A549 (cell line): ENCODE data around the gene STAM. TPM values are rescaled to one million over a fixed set of nuclear protein-coding genes. Genes with fewer than 3 reads are reported as not detected.

Experiments used
- ATAC-seq, 2 experiments: fragments of 200-7000 bp in 1 of 2; fragments of >200 bp in 1 of 2; cut with Nextera tagmentation in 1 of 2; cut with Tn5 transposase in 1 of 2; 3 replicates each; pipeline versions ENCODE4 v1.8.0 to v1.9.1; 2018 to 2020; ENCODE audit warnings: mild to moderate bottlenecking in 1 of 2, moderate library complexity in 1 of 2
- CTCF ChIA-PET: fragments of 300-600 bp; sonication (Branson Sonifier 250); formaldehyde crosslinking; extraction: SDS; loops from one replicate; lab custom pipeline; 2021; ENCODE audit warnings: antibody characterized with exemption, inconsistent platforms; lab: Yijun Ruan, JAX
- POLR2A ChIA-PET: fragments of 350-600 bp; formaldehyde crosslinking; extraction: SDS; loops from one replicate; lab custom pipeline; 2021; ENCODE audit warnings: antibody characterized with exemption, inconsistent platforms; lab: Yijun Ruan, JAX
- DNase-seq, 2 experiments: peaks; one replicate each; pipeline versions ENCODE4 v3.0.0 to v3.0.0-alpha.2; 2011 to 2016; ENCODE audit warnings: low read depth in 1 of 2, low spot score in 1 of 2
- FAIRE-seq: peaks from 2 replicates; lab custom pipeline; 2011; peaks lifted over from hg19 to GRCh38; lab: Jason Lieb, UNC
- H3K27ac ChIP-seq, 2 experiments: fragments of >200 bp; sonication (Bioruptor Twin); formaldehyde crosslinking; 3 replicates each; pipeline ENCODE4 v1.5.1; 2016 to 2017
- H3K4me1 ChIP-seq: fragments of >200 bp; sonication (Bioruptor Twin); formaldehyde crosslinking; 3 replicates; pipeline ENCODE4 v1.6.1; 2016
- H3K4me2 ChIP-seq: fragments of >200 bp; sonication (Bioruptor Twin); formaldehyde crosslinking; 3 replicates; pipeline ENCODE4 v1.6.1; 2016
- H3K4me3 ChIP-seq: fragments of >200 bp; sonication (Bioruptor Twin); formaldehyde crosslinking; 3 replicates; pipeline ENCODE4 v1.5.1; 2016
- H3K9me3 ChIP-seq: fragments of >200 bp; sonication (Bioruptor Twin); formaldehyde crosslinking; 3 replicates; pipeline ENCODE4 v1.6.1; 2016
- ATOH8 ChIP-seq: fragments of 250-450 bp; sonication (Bioruptor Pico); IDR thresholded peaks from 2 replicates; pipeline ENCODE4 v1.5.0; 2020; ENCODE audit warnings: low read depth, mild to moderate bottlenecking, moderate library complexity
- CBX2 ChIP-seq: fragments of 200-600 bp; sonication (generic); IDR thresholded peaks from 2 replicates; pipeline ENCODE4 v1.6.1; 2016; ENCODE audit warnings: low read depth, mild to moderate bottlenecking, borderline replicate concordance
- CHD2 ChIP-seq: fragments of 150-350 bp; IDR thresholded peaks from 2 replicates; pipeline ENCODE4 v1.6.1; 2014; ENCODE audit warnings: low read length; ENCODE audit not compliant: partially characterized antibody
- FOSB ChIP-seq: fragments of 250-450 bp; sonication (Bioruptor Pico); IDR thresholded peaks from 2 replicates; pipeline ENCODE4 v1.5.0; 2020; ENCODE audit warnings: mild to moderate bottlenecking, moderate library complexity
- GATA3 ChIP-seq: IDR thresholded peaks from 2 replicates; pipeline ENCODE4 v1.6.1; 2012; ENCODE audit warnings: borderline replicate concordance
- HDAC2 ChIP-seq: fragments of 200-600 bp; sonication (generic); IDR thresholded peaks from 2 replicates; pipeline ENCODE4 v1.6.1; 2016
- HES2 ChIP-seq: fragments of >200 bp; sonication (Bioruptor Twin); formaldehyde crosslinking; IDR thresholded peaks from 2 replicates; pipeline ENCODE4 v1.6.1; 2016
- HEYL ChIP-seq: fragments of 250-450 bp; sonication (Bioruptor Pico); IDR thresholded peaks from 2 replicates; pipeline ENCODE4 v1.8.0; 2021; ENCODE audit warnings: mild to moderate bottlenecking, moderate library complexity
- HMGXB4 ChIP-seq: fragments of 250-450 bp; sonication (Bioruptor Pico); IDR thresholded peaks from 2 replicates; pipeline ENCODE4 v1.5.0; 2021; ENCODE audit warnings: mild to moderate bottlenecking, moderate library complexity, borderline replicate concordance
- HOXB13 ChIP-seq: fragments of 250-450 bp; sonication (Bioruptor Pico); IDR thresholded peaks from 2 replicates; pipeline ENCODE4 v1.5.0; 2020; ENCODE audit warnings: low read depth, mild to moderate bottlenecking, moderate library complexity
- JUN ChIP-seq, 2 experiments: fragments of >200 bp; sonication (Bioruptor Twin); formaldehyde crosslinking; IDR thresholded peaks; 2 replicates in 1 of 2; 3 replicates in 1 of 2; pipeline ENCODE4 v1.6.1; 2016 to 2017
- KDM1A ChIP-seq: fragments of 200-600 bp; sonication (generic); IDR thresholded peaks from 2 replicates; pipeline ENCODE4 v1.6.1; 2016; ENCODE audit warnings: low read depth, mild to moderate bottlenecking
- MAZ ChIP-seq: fragments of 150-350 bp; IDR thresholded peaks from 2 replicates; pipeline ENCODE4 v1.6.1; 2014; ENCODE audit warnings: antibody characterized with exemption, low read depth, low read length, borderline replicate concordance
- NFE2L2 ChIP-seq: fragments of 150-350 bp; conservative IDR thresholded peaks from 2 replicates; pipeline ENCODE4 v1.6.1; 2014; ENCODE audit warnings: low read length
- PBX3 ChIP-seq: IDR thresholded peaks from 2 replicates; pipeline ENCODE4 v1.6.1; 2012
- POLR2A ChIP-seq: IDR thresholded peaks from 2 replicates; pipeline ENCODE4 v1.6.1; 2012; ENCODE audit warnings: mild to moderate bottlenecking, low read length
- RAD21 ChIP-seq, 2 experiments: fragments of >200 bp in 1 of 2; sonication (Bioruptor Twin) in 1 of 2; formaldehyde crosslinking in 1 of 2; IDR thresholded peaks in 1 of 2; conservative IDR thresholded peaks in 1 of 2; 2 replicates in 1 of 2; 3 replicates in 1 of 2; pipeline ENCODE4 v1.6.1; 2012 to 2018; ENCODE audit warnings: inconsistent platforms in 1 of 2
- RARB ChIP-seq: fragments of 250-450 bp; sonication (Bioruptor Pico); IDR thresholded peaks from 2 replicates; pipeline ENCODE4 v1.8.0; 2021; ENCODE audit warnings: mild to moderate bottlenecking, moderate library complexity
- RCOR1 ChIP-seq: fragments of 150-350 bp; IDR thresholded peaks from 2 replicates; pipeline ENCODE4 v1.6.1; 2014; ENCODE audit warnings: antibody characterized with exemption, low read length, low read depth
- REST ChIP-seq: fragments of 200-600 bp; sonication (generic); IDR thresholded peaks from 2 replicates; pipeline ENCODE4 v1.6.1; 2016; ENCODE audit warnings: antibody characterized with exemption, mild to moderate bottlenecking, moderate library complexity
- RFX5 ChIP-seq: fragments of 450-650 bp; IDR thresholded peaks from 2 replicates; pipeline ENCODE4 v1.7.1; 2014; ENCODE audit warnings: antibody characterized with exemption, mild to moderate bottlenecking, moderate library complexity
- SMC3 ChIP-seq: fragments of >200 bp; sonication (Bioruptor Twin); formaldehyde crosslinking; IDR thresholded peaks from 3 replicates; pipeline ENCODE4 v1.6.1; 2018; ENCODE audit warnings: inconsistent platforms
- TFCP2L1 ChIP-seq: fragments of 250-450 bp; sonication (Bioruptor Pico); IDR thresholded peaks from 2 replicates; pipeline ENCODE4 v1.5.0; 2021; ENCODE audit warnings: mild to moderate bottlenecking
- USF2 ChIP-seq: fragments of 450-650 bp; IDR thresholded peaks from 2 replicates; pipeline ENCODE4 v1.6.1; 2014; ENCODE audit warnings: antibody characterized with exemption
- ZFP36 ChIP-seq: fragments of 450-650 bp; IDR thresholded peaks from 2 replicates; pipeline ENCODE4 v1.6.1; 2014; ENCODE audit warnings: borderline replicate concordance; ENCODE audit not compliant: partially characterized antibody
- ZNF302 ChIP-seq: fragments of 250-450 bp; sonication (Bioruptor Pico); IDR thresholded peaks from 2 replicates; pipeline ENCODE4 v1.9.0; 2021; ENCODE audit warnings: inconsistent platforms, mild to moderate bottlenecking, moderate library complexity
- WGBS: methylation state at CpG from one replicate; pipeline ENCODE4 v1.1.6; 2017; ENCODE audit errors: missing lambda C conversion rate; 5-methylcytosine and 5-hydroxymethylcytosine counted together
- polyA plus RNA-seq, 4 experiments: library from polyadenylated mRNA; depleted of rRNA in 3 of 4; stranded (reverse); fragments of >200 nt; fragmentation: RNase III in 1 of 4; extraction: RNeasy Plus Mini Kit Qiagen cat#74134 plus additional on column Dnase treatment in 1 of 4; gene quantifications; 2 replicates in 3 of 4; 3 replicates in 1 of 4; pipeline ENCODE4 v1.2.3, GENCODE V29; 2011 to 2017

The STAM gene
- polyA plus RNA-seq, 2 of the 4 experiments (the other 2 are of a cell fraction), result 24.4 to 51.7 TPM

- no peak for FAIRE-seq
- CTCF ChIA-PET, result interaction anchor here (0.7 to 3.0 kb wide), 5 partner anchors 10 to 141 kb away, joined by 3 to 11 read pairs (median 3); partner anchors contain the start of gene HACD1
Observed at GRCh38 chr10:17758896-17759295, 114.9 kb downstream of the STAM start.

GRCh38 chr10:17764142-17764541, 120.2 kb downstream of the STAM start:
- FAIRE-seq (no peak), DNase-seq (no peak)
- H3K9me3 ChIP-seq, result no peaks in the 10 kb centered on the region
- no peak overlapping the region for H3K4me3 ChIP-seq
- CTCF ChIA-PET, result interaction anchor here (1.0 kb wide), 1 partner anchor 20 kb away, joined by 3 read pairs; no protein-coding TSS in a partner anchor
- no peak overlapping the region for H3K4me2 ChIP-seq
- peaks cover 11% of the 10 kb centered on the region; the same call in 2 of the 3 replicates for H3K4me1 ChIP-seq
- H3K27ac ChIP-seq, result no peak overlapping the region
- TF ChIP-seq FOSB (CRISPR knock-in tag) (no peak), ZFP36 (no peak), RAD21 (conservative IDR thresholded peaks at IDR 0.05 in 1 of 2, IDR thresholded peaks at IDR 0.05 in 1 of 2) (no peak), SMC3 (no peak), TFCP2L1 (CRISPR knock-in tag) (no peak), MAZ (no peak), HMGXB4 (CRISPR knock-in tag) (no peak), RCOR1 (no peak), CBX2 (no peak), GATA3 (no peak), HDAC2 (no peak), KDM1A (no peak), HOXB13 (CRISPR knock-in tag) (no peak), HES2 (no peak), CHD2 (no peak), POLR2A (no peak)
- TF ChIP-seq, all 56 proteins: peak for 0
- POLR2A ChIA-PET, result no interaction called here
- no peak for ATAC-seq
- 57% methylated on average over 4 of the region's 4 CpGs for WGBS

More at GRCh38 chr10:17758896-17759295, 114.9 kb downstream of the STAM start:
- POLR2A ChIA-PET, result no interaction called here
- Histone ChIP-seq H3K27ac (no peak overlapping the region), H3K4me3 (no peak overlapping the region), H3K9me3 (no peaks in the 10 kb centered on the region), H3K4me1 (peaks cover 5% of the 10 kb centered on the region; the same call in 1 of the 3 replicates), H3K4me2 (no peak overlapping the region)
- no peak for DNase-seq
- no peak for TF ChIP-seq HEYL (CRISPR knock-in tag)
- no peak for ATAC-seq

- no peak overlapping the region for H3K4me3 ChIP-seq
- ChIA-PET POLR2A (no interaction called here), CTCF (interaction anchor here (0.9 to 1.0 kb wide), 2 partner anchors 10 to 12 kb away, joined by 3 to 5 read pairs; no protein-coding TSS in a partner anchor)
- 30% methylated on average over 3 of the region's 3 CpGs for WGBS
- ATAC-seq, result no peak
- H3K9me3 ChIP-seq, result no peaks in the 10 kb centered on the region
- no peak for DNase-seq
- H3K4me1 ChIP-seq, result peaks cover 13% of the 10 kb centered on the region; the same call in 2 of the 3 replicates
- no peak for FAIRE-seq
- no peak overlapping the region for H3K4me2 ChIP-seq
- TF ChIP-seq ZNF302 (no peak), USF2 (no peak), RARB (CRISPR knock-in tag) (no peak), RFX5 (no peak), SMC3 (no peak), REST (no peak), PBX3 (no peak), JUN (IDR thresholded peaks at IDR 0.05) (no peak), NFE2L2 (no peak), ATOH8 (CRISPR knock-in tag) (no peak), CHD2 (no peak)
- no peak overlapping the region for H3K27ac ChIP-seq
Observed at GRCh38 chr10:17765602-17766001, 121.7 kb downstream of the STAM start.
